HS-5 (cell line): ENCODE data around the gene MOXD1.

Experiments
- DNase-seq: peaks from one replicate; pipeline ENCODE4 v3.0.0-alpha.2; 2012; ENCODE audit warnings: low read depth

Gene MOXD1

GRCh38 chr6:132399376-132400074 lies 1.8 kb downstream of the MOXD1 start:
- DNase-seq, result no peak

GRCh38 chr6:132395015-132395597 lies 6.2 kb downstream of the MOXD1 start:
- DNase-seq, result no peak

- DNase-seq, result no peak
Observed at GRCh38 chr6:132392792-132393191, 8.5 kb downstream of the MOXD1 start.

- DNase-seq, result no peak
Observed at GRCh38 chr6:132392270-132392646, 9.0 kb downstream of the MOXD1 start.

GRCh38 chr6:132391391-132392269 lies 9.6 kb downstream of the MOXD1 start:
- peak; percentile 68 for DNase-seq

GRCh38 chr6:132390451-132390850 lies 10.8 kb downstream of the MOXD1 start:
- DNase-seq, result no peak

GRCh38 chr6:132390017-132390416 lies 11.3 kb downstream of the MOXD1 start:
- no peak for DNase-seq

GRCh38 chr6:132388291-132388690 lies 13.0 kb downstream of the MOXD1 start:
- DNase-seq, result no peak

- no peak for DNase-seq
Observed at GRCh38 chr6:132382630-132383175, 18.6 kb downstream of the MOXD1 start.

- DNase-seq, result no peak
Observed at GRCh38 chr6:132381381-132381780, 19.9 kb downstream of the MOXD1 start.

GRCh38 chr6:132380358-132381029 lies 20.8 kb downstream of the MOXD1 start:
- DNase-seq, result no peak

- no peak for DNase-seq
Observed at GRCh38 chr6:132369526-132369925, 31.7 kb downstream of the MOXD1 start.

- DNase-seq, result no peak
Observed at GRCh38 chr6:132368916-132369481, 32.3 kb downstream of the MOXD1 start.

- no peak for DNase-seq
Observed at GRCh38 chr6:132365281-132365907, 35.9 kb downstream of the MOXD1 start.

GRCh38 chr6:132364306-132365074 lies 36.8 kb downstream of the MOXD1 start:
- no peak for DNase-seq

- no peak for DNase-seq
Observed at GRCh38 chr6:132362442-132363185, 38.7 kb downstream of the MOXD1 start.

GRCh38 chr6:132361101-132361500 lies 40.2 kb downstream of the MOXD1 start:
- no peak for DNase-seq

- DNase-seq, result no peak
Observed at GRCh38 chr6:132359886-132360285, 41.4 kb downstream of the MOXD1 start.

- DNase-seq, result no peak
Observed at GRCh38 chr6:132357120-132357519, 44.2 kb downstream of the MOXD1 start.
